Esophagus muscularis mucosa (tissue), 4 donors: ENCODE results near the gene FSCN2.

ENCODE experiments used
- CTCF ChIP-seq, 3 experiments: fragments of 200-600 bp in 2 of 3; fragments of 450-650 bp in 1 of 3; sonication (generic) in 2 of 3; IDR thresholded peaks; one replicate each; pipeline ENCODE4 v1.5.1; 2017 to 2019; ENCODE audit warnings: antibody characterized with exemption in 3 of 3, mild to moderate bottlenecking in 2 of 3, moderate library complexity in 1 of 3
- EP300 ChIP-seq: sonication (generic); formaldehyde crosslinking; IDR thresholded peaks from one replicate; pipeline ENCODE4 v1.6.1; 2017; ENCODE audit warnings: antibody characterized with exemption
- POLR2A ChIP-seq: fragments of 450-650 bp; IDR thresholded peaks from one replicate; pipeline ENCODE4 v1.6.1; 2017; ENCODE audit warnings: antibody characterized with exemption, moderate library complexity, mild to moderate bottlenecking, low read depth
- POLR2AphosphoS5 ChIP-seq, 2 donors: sonication (generic); formaldehyde crosslinking; IDR thresholded peaks; one replicate each; pipeline ENCODE4 v1.6.1; 2017; ENCODE audit warnings: antibody characterized with exemption in 2 of 2

- no peak for TF ChIP-seq CTCF (IDR thresholded peaks at IDR 0.05)
- no peak for TF ChIP-seq POLR2A
- TF ChIP-seq POLR2AphosphoS5 (IDR thresholded peaks at IDR 0.05), result no peak
- no peak for TF ChIP-seq EP300
Measured at GRCh38 chr17:81481815-81482505, 46.2 kb upstream of the FSCN2 start.
